ENCODE data around the gene RETSAT. TPM values are rescaled to one million over a fixed set of nuclear protein-coding genes. Genes with fewer than 3 reads are reported as not detected.

Gene RETSAT
- total RNA-seq, 1 experiment from 2014 or later = 28.4 TPM

- CTCF ChIA-PET = no interaction called here
- BruUV-seq (replicated peaks) = no TSS peak
- no peak for DNase-seq (ENCODE audit: low spot score)
- Histone ChIP-seq H3K27me3 (replicated peaks; ENCODE audit: insufficient read depth, low read depth, low read length, poor library complexity) (no peaks in the 10 kb centered on the region), H3K36me3 (ENCODE audit: insufficient read depth, low read length, poor library complexity, severe bottlenecking) (peaks cover 5% of the 10 kb centered on the region), H3K4me1 (ENCODE audit: insufficient read depth, low read length, poor library complexity, severe bottlenecking) (no peaks in the 10 kb centered on the region), H3K4me3 (ENCODE audit: low read depth, low read length, poor library complexity, severe bottlenecking) (no peak overlapping the region), H3K27ac (ENCODE audit: low read depth, low read length, poor library complexity, severe bottlenecking) (no peak overlapping the region), H3K9me3 (ENCODE audit: low read depth, low read length, poor library complexity, severe bottlenecking) (no peaks in the 10 kb centered on the region)
- POLR2A ChIA-PET (ENCODE audit: low non-redundant PET) = interaction anchor here (0.6 kb wide), 1 partner anchor 151 kb away, joined by 3 read pairs; no protein-coding TSS in a partner anchor
- TF ChIP-seq EZH2 (IDR thresholded peaks at IDR 0.05; ENCODE audit: borderline replicate concordance, low read depth, low read length, poor library complexity, severe bottlenecking) = no peak
- intact Hi-C loops (cut with micrococcal nuclease; ENCODE audit: unreplicated experiment) = no loop called here
Observed at GRCh38 chr2:85395912-85396475, 41.7 kb upstream of the RETSAT start.

- no peaks in the 10 kb centered on the region for H3K9me3 ChIP-seq (ENCODE audit: low read depth, low read length, poor library complexity, severe bottlenecking)
- no peaks in the 10 kb centered on the region for H3K36me3 ChIP-seq (ENCODE audit: insufficient read depth, low read length, poor library complexity, severe bottlenecking)
- no peaks in the 10 kb centered on the region for H3K27me3 ChIP-seq (replicated peaks; ENCODE audit: insufficient read depth, low read depth, low read length, poor library complexity)
- no peak overlapping the region for H3K27ac ChIP-seq (ENCODE audit: low read depth, low read length, poor library complexity, severe bottlenecking)
- no peak for DNase-seq (ENCODE audit: low spot score)
- ChIA-PET POLR2A (ENCODE audit: low non-redundant PET) (no interaction called here), CTCF (no interaction called here)
- intact Hi-C loops (cut with micrococcal nuclease; ENCODE audit: unreplicated experiment) = no loop called here
- TF ChIP-seq EZH2 (IDR thresholded peaks at IDR 0.05; ENCODE audit: borderline replicate concordance, low read depth, low read length, poor library complexity, severe bottlenecking) (no peak), CTCF (conservative IDR thresholded peaks at IDR 0.05; ENCODE audit: low read depth, low read length) (no peak)
- no peak overlapping the region for H3K4me3 ChIP-seq (ENCODE audit: low read depth, low read length, poor library complexity, severe bottlenecking)
- H3K4me1 ChIP-seq (ENCODE audit: insufficient read depth, low read length, poor library complexity, severe bottlenecking) = no peaks in the 10 kb centered on the region
- no TSS peak for BruUV-seq (replicated peaks)
Observed at GRCh38 chr2:85394976-85395375, 40.6 kb upstream of the RETSAT start.

GRCh38 chr2:85394261-85394681 is 39.9 kb upstream of the RETSAT start:
- CTCF ChIA-PET = no interaction called here
- Histone ChIP-seq H3K36me3 (ENCODE audit: insufficient read depth, low read length, poor library complexity, severe bottlenecking) (no peaks in the 10 kb centered on the region), H3K4me3 (ENCODE audit: low read depth, low read length, poor library complexity, severe bottlenecking) (no peak overlapping the region), H3K4me1 (ENCODE audit: insufficient read depth, low read length, poor library complexity, severe bottlenecking) (no peaks in the 10 kb centered on the region), H3K27ac (ENCODE audit: low read depth, low read length, poor library complexity, severe bottlenecking) (no peak overlapping the region), H3K27me3 (replicated peaks; ENCODE audit: insufficient read depth, low read depth, low read length, poor library complexity) (no peaks in the 10 kb centered on the region), H3K9me3 (ENCODE audit: low read depth, low read length, poor library complexity, severe bottlenecking) (no peaks in the 10 kb centered on the region)
- intact Hi-C loops (cut with micrococcal nuclease; ENCODE audit: unreplicated experiment) = no loop called here
- TF ChIP-seq EZH2 (IDR thresholded peaks at IDR 0.05; ENCODE audit: borderline replicate concordance, low read depth, low read length, poor library complexity, severe bottlenecking) (no peak), CTCF (conservative IDR thresholded peaks at IDR 0.05; ENCODE audit: low read depth, low read length) (no peak)
- POLR2A ChIA-PET (ENCODE audit: low non-redundant PET) = interaction anchor here (0.5 kb wide), 1 partner anchor 168 kb away, joined by 3 read pairs; no protein-coding TSS in a partner anchor
- BruUV-seq (replicated peaks) = no TSS peak
- DNase-seq (ENCODE audit: low spot score) = no peak

- no peaks in the 10 kb centered on the region for H3K9me3 ChIP-seq (ENCODE audit: low read depth, low read length, poor library complexity, severe bottlenecking)
- no TSS peak for BruUV-seq (replicated peaks)
- CTCF ChIA-PET = no interaction called here
- no peaks in the 10 kb centered on the region for H3K4me1 ChIP-seq (ENCODE audit: insufficient read depth, low read length, poor library complexity, severe bottlenecking)
- no peak overlapping the region for H3K4me3 ChIP-seq (ENCODE audit: low read depth, low read length, poor library complexity, severe bottlenecking)
- H3K27me3 ChIP-seq (replicated peaks; ENCODE audit: insufficient read depth, low read depth, low read length, poor library complexity) = no peaks in the 10 kb centered on the region
- no peak overlapping the region for H3K27ac ChIP-seq (ENCODE audit: low read depth, low read length, poor library complexity, severe bottlenecking)
- intact Hi-C loops (cut with micrococcal nuclease; ENCODE audit: unreplicated experiment) = no loop called here
- no peak for DNase-seq (ENCODE audit: low spot score)
- TF ChIP-seq CTCF (conservative IDR thresholded peaks at IDR 0.05; ENCODE audit: low read depth, low read length) = no peak
- no peak for TF ChIP-seq EZH2 (IDR thresholded peaks at IDR 0.05; ENCODE audit: borderline replicate concordance, low read depth, low read length, poor library complexity, severe bottlenecking)
- POLR2A ChIA-PET (ENCODE audit: low non-redundant PET) = interaction anchor here (0.5 kb wide), 1 partner anchor 168 kb away, joined by 3 read pairs; no protein-coding TSS in a partner anchor
- H3K36me3 ChIP-seq (ENCODE audit: insufficient read depth, low read length, poor library complexity, severe bottlenecking) = no peaks in the 10 kb centered on the region
Observed at GRCh38 chr2:85393836-85394235, 39.5 kb upstream of the RETSAT start.

Data from A673 (cell line).